Panc1 (cell line): ENCODE measurements around the gene SLC6A4. TPM values are rescaled to one million over a fixed set of nuclear protein-coding genes. Genes with fewer than 3 reads are reported as not detected.

Source experiments
- ATAC-seq: fragments of 200-7000 bp; cut with Tn5 transposase; 2 replicates; pipeline ENCODE4 v1.9.1; 2020; ENCODE audit warnings: mild to moderate bottlenecking, moderate library complexity
- BruUV-seq: library from RNA; stranded (reverse); fragments of 400-500 nt; replicated peaks from 2 replicates; lab custom pipeline; 2021; lab: Mats Ljungman, UMichigan
- CTCF ChIA-PET: fragments of 300-600 bp; sonication (Branson Sonifier 250); formaldehyde crosslinking; loops from one replicate; lab custom pipeline; 2022; ENCODE audit warnings: antibody characterized with exemption; lab: Charles Lee
- POLR2A ChIA-PET: fragments of 300-600 bp; sonication (Branson Sonifier 250); formaldehyde crosslinking; loops from one replicate; lab custom pipeline; 2022; ENCODE audit warnings: antibody characterized with exemption; lab: Charles Lee
- DNase-seq: peaks from one replicate; pipeline ENCODE4 v3.0.0-alpha.2; 2010; ENCODE audit warnings: low read depth, low spot score
- H3K27ac ChIP-seq: 2 replicates; pipeline ENCODE4 v1.5.1; 2011; ENCODE audit warnings: mild to moderate bottlenecking, low read length, inconsistent platforms
- H3K27me3 ChIP-seq: fragments of 200-500 bp; sonication (Bioruptor generic); 2 replicates; pipeline ENCODE4 v1.6.0; 2014; ENCODE audit warnings: low read length, inconsistent platforms; ENCODE audit not compliant: control insufficient read depth, insufficient read depth
- H3K36me3 ChIP-seq: fragments of 200-500 bp; sonication (Bioruptor generic); 2 replicates; pipeline ENCODE4 v1.5.1; 2014; ENCODE audit warnings: inconsistent platforms, mild to moderate bottlenecking, low read length, moderate library complexity; ENCODE audit not compliant: control insufficient read depth, insufficient read depth
- H3K4me1 ChIP-seq: 2 replicates; pipeline ENCODE4 v1.5.1; 2011; ENCODE audit warnings: inconsistent platforms, mild to moderate bottlenecking, low read length, moderate library complexity; ENCODE audit not compliant: control insufficient read depth, insufficient read depth
- H3K4me3 ChIP-seq, 2 experiments: 2 replicates each; pipeline ENCODE4 v1.5.1; 2011 to 2012; ENCODE audit warnings: low read depth in 2 of 2, low read length in 2 of 2, mild to moderate bottlenecking in 2 of 2, inconsistent platforms in 1 of 2, moderate library complexity in 1 of 2
- H3K9me3 ChIP-seq: fragments of 200-500 bp; sonication (Bioruptor generic); 2 replicates; pipeline ENCODE4 v1.5.1; 2014; ENCODE audit warnings: low read depth, mild to moderate bottlenecking, inconsistent platforms, low read length, moderate library complexity; ENCODE audit not compliant: control insufficient read depth, insufficient read depth
- CTCF ChIP-seq: fragments of 450-650 bp; IDR thresholded peaks from 2 replicates; pipeline ENCODE4 v1.5.1; 2017; ENCODE audit warnings: mild to moderate bottlenecking
- POLR2AphosphoS5 ChIP-seq: IDR thresholded peaks from 2 replicates; pipeline ENCODE4 v1.6.1; 2012; ENCODE audit warnings: mild to moderate bottlenecking, low read depth, low read length, moderate library complexity
- REST ChIP-seq, 2 experiments: IDR thresholded peaks; 2 replicates each; pipeline ENCODE4 v1.6.1; 2011 to 2012; ENCODE audit warnings: low read depth in 2 of 2, control low read depth in 1 of 2, low read length in 1 of 2, mild to moderate bottlenecking in 1 of 2, moderate library complexity in 1 of 2; ENCODE audit not compliant: insufficient read depth in 1 of 2
- SIN3A ChIP-seq: IDR thresholded peaks from 2 replicates; pipeline ENCODE4 v1.6.1; 2012; ENCODE audit warnings: low read depth, mild to moderate bottlenecking, low read length, moderate library complexity, borderline replicate concordance; ENCODE audit not compliant: insufficient read depth
- TCF7L2 ChIP-seq: IDR thresholded peaks from 2 replicates; pipeline ENCODE4 v1.6.1; 2011; ENCODE audit warnings: mild to moderate bottlenecking, low read depth, low read length, inconsistent platforms
- in situ Hi-C: cut with HindIII; loops from 2 replicates; pipeline ENCODE4 v1.10.0; 2016; ENCODE audit warnings: low sequenced_read_pairs, low pct_unique_long_range_greater_than_20kb
- intact Hi-C: fragments of 100-400 bp; cut with micrococcal nuclease; formaldehyde crosslinking; loops from one replicate; pipeline ENCODE4 v1.10.0; 2022; ENCODE audit not compliant: unreplicated experiment
- total RNA-seq: library from RNA; stranded (reverse); gene quantifications from one replicate; pipeline ENCODE4 v1.2.1, GENCODE V29; 2021; ENCODE audit not compliant: unreplicated experiment

Gene SLC6A4
- total RNA-seq, 1 experiment from 2014 or later: not detected

- POLR2A ChIA-PET: no interaction called here
- no peaks in the 10 kb centered on the region for H3K9me3 ChIP-seq
- DNase-seq (no peak), ATAC-seq (no peak)
- TF ChIP-seq TCF7L2 (no peak), REST (IDR thresholded peaks at IDR 0.05; ENCODE audit: insufficient read depth in 1 of 2, low read depth in 2 of 2, low read length in 1 of 2) (no peak), POLR2AphosphoS5 (no peak), SIN3A (no peak), CTCF (no peak)
- BruUV-seq: no TSS peak
- intact Hi-C loops: no loop called here
- H3K4me3 ChIP-seq: no peak overlapping the region
- in situ Hi-C loops: no loop called here
- CTCF ChIA-PET: no interaction called here
- no peak overlapping the region for H3K27ac ChIP-seq
- no peaks in the 10 kb centered on the region for H3K4me1 ChIP-seq
- peaks cover 32% of the 10 kb centered on the region for H3K36me3 ChIP-seq
- no peaks in the 10 kb centered on the region for H3K27me3 ChIP-seq
Observed at GRCh38 chr17:30263552-30264333, 28.2 kb upstream of the SLC6A4 start.

GRCh38 chr17:30256756-30257506 lies 21.4 kb upstream of the SLC6A4 start:
- intact Hi-C loops: no loop called here
- Histone ChIP-seq H3K27ac (no peak overlapping the region), H3K9me3 (no peaks in the 10 kb centered on the region), H3K4me3 (no peak overlapping the region), H3K36me3 (peaks cover 22% of the 10 kb centered on the region; the same call in 1 of the 2 replicates), H3K27me3 (no peaks in the 10 kb centered on the region), H3K4me1 (no peaks in the 10 kb centered on the region)
- ATAC-seq (no peak), DNase-seq (no peak)
- TF ChIP-seq CTCF (no peak), POLR2AphosphoS5 (no peak), TCF7L2 (no peak), SIN3A (no peak), REST (IDR thresholded peaks at IDR 0.05; ENCODE audit: insufficient read depth in 1 of 2, low read depth in 2 of 2, low read length in 1 of 2) (no peak)
- in situ Hi-C loops: no loop called here
- no TSS peak for BruUV-seq
- POLR2A ChIA-PET: no interaction called here
- CTCF ChIA-PET: interaction anchor here (0.6 kb wide), 1 partner anchor 20 kb away, joined by 3 read pairs; no protein-coding TSS in a partner anchor
